Measurements from ENCODE around the gene ZNF526. TPM values are rescaled to one million over a fixed set of nuclear protein-coding genes. Genes with fewer than 3 reads are reported as not detected.
A peak's percentile ranks its signal among the peaks of the same experiment; 100 is the strongest.

The ZNF526 gene
- total RNA-seq, 1 donor from 2014 or later = 7.0 TPM

- H3K27ac ChIP-seq = peak overlapping the region; percentile 97 to 99
- peaks cover 6 to 18% of the 10 kb centered on the region in 2 donors for H3K36me3 ChIP-seq
- H3K27me3 ChIP-seq = no peaks in the 10 kb centered on the region
- intact Hi-C loops (cut with DNase I) = no loop called here
- no peaks in the 10 kb centered on the region for H3K9me3 ChIP-seq
- peak overlapping the region; percentile 84 to 95 for H3K4me3 ChIP-seq
- H3K4me1 ChIP-seq = peaks cover 20 to 41% of the 10 kb centered on the region in 2 donors
- DNase-seq (ENCODE audit: low spot score in 2 of 2) = peak in 1 of 2 donors; percentile 80
- no peak for TF ChIP-seq CTCF (IDR thresholded peaks at IDR 0.05)
These were observed 32.5 kb downstream of the ZNF526 start for GRCh38 chr19:42252365-42253244.

- intact Hi-C loops (cut with DNase I) = no loop called here
- H3K9me3 ChIP-seq = no peaks in the 10 kb centered on the region
- no peaks in the 10 kb centered on the region for H3K27me3 ChIP-seq
- TF ChIP-seq CTCF (IDR thresholded peaks at IDR 0.05) = no peak
- DNase-seq (ENCODE audit: low spot score in 2 of 2) = peak in 1 of 2 donors; percentile 86
- peaks cover 4 to 15% of the 10 kb centered on the region in 2 donors for H3K36me3 ChIP-seq
- H3K4me3 ChIP-seq = peak overlapping the region; percentile 84 to 95
- peaks cover 20 to 41% of the 10 kb centered on the region in 2 donors for H3K4me1 ChIP-seq
- H3K27ac ChIP-seq = peak overlapping the region; percentile 97 to 99
These were observed 33.4 kb downstream of the ZNF526 start for GRCh38 chr19:42253245-42254088.

GRCh38 chr19:42254089-42254849 lies 34.2 kb downstream of the ZNF526 start:
- no peaks in the 10 kb centered on the region for H3K9me3 ChIP-seq
- H3K27ac ChIP-seq = peak overlapping the region; percentile 97 to 99
- H3K4me1 ChIP-seq = peaks cover 20 to 38% of the 10 kb centered on the region in 2 donors
- H3K36me3 ChIP-seq = peaks cover 0 to 7% of the 10 kb centered on the region in 2 donors
- no peak for TF ChIP-seq CTCF (IDR thresholded peaks at IDR 0.05)
- H3K27me3 ChIP-seq = no peaks in the 10 kb centered on the region
- DNase-seq (ENCODE audit: low spot score in 2 of 2) = peak in 1 of 2 donors; percentile 86
- intact Hi-C loops (cut with DNase I) = no loop called here
- H3K4me3 ChIP-seq = peak overlapping the region; percentile 84 to 95

GRCh38 chr19:42254850-42255765 lies 35.0 kb downstream of the ZNF526 start, which contains the start of gene ERF:
TSS of gene ERF (minus strand) at chr19:42255128. CDS start at chr19:42254999, 129 bp downstream.
- no peaks in the 10 kb centered on the region for H3K27me3 ChIP-seq
- intact Hi-C loops (cut with DNase I) = loop anchor here (1.0 kb wide), 1 partner anchor 13 kb away; no protein-coding TSS in a partner anchor
- peak within 1 kb of the TSS; percentile 97 to 99 for H3K27ac ChIP-seq
- H3K9me3 ChIP-seq = no peaks in the 10 kb centered on the region
- TF ChIP-seq CTCF (IDR thresholded peaks at IDR 0.05) = no peak
- peaks cover 20 to 30% of the 10 kb centered on the region in 2 donors for H3K4me1 ChIP-seq
- no peaks in the 10 kb centered on the region for H3K36me3 ChIP-seq
- DNase-seq (ENCODE audit: low spot score in 2 of 2) = peak; percentile 84 to 97
- H3K4me3 ChIP-seq = peak within 1 kb of the TSS; percentile 84 to 95

Data from ascending aorta (tissue), 2 donors.